ENCODE results near the gene CAMTA1.

The CAMTA1 gene

GRCh38 chr1:7442036-7442435, 656.8 kb downstream of the CAMTA1 start:
- no peak for DNase-seq (ENCODE audit: low read depth)
- no peak overlapping the region for H3K4me3 ChIP-seq (ENCODE audit: low read depth, low read length)
- no peak for TF ChIP-seq CTCF (IDR thresholded peaks at IDR 0.05; ENCODE audit: control insufficient read depth, extremely low read depth, insufficient read depth)

GRCh38 chr1:7442918-7443317, 657.7 kb downstream of the CAMTA1 start:
- DNase-seq (ENCODE audit: low read depth) = no peak
- no peak for TF ChIP-seq CTCF (IDR thresholded peaks at IDR 0.05; ENCODE audit: control insufficient read depth, extremely low read depth, insufficient read depth)
- H3K4me3 ChIP-seq (ENCODE audit: low read depth, low read length) = no peak overlapping the region

DNA sequence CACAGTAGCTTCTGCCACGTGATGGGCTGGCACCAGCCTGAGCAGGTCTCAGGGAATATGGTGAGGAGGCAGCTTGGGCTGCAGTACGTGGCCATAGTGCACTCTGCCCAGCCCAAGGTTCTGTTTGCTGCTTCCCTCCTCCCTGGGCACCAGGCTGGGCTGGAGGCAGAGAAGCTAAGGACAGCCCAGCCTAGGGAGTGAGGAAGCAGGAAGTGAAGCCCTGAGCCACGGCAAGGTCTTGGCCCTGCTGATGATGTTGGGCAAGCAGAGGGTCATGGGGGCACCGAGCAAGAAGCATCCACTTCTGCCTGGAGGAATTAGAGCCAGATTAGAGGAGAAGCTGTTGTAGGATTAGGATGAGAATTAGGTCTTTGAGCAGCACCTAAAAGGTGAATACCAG, 659.1 kb downstream of the CAMTA1 start:
- no peak for DNase-seq (ENCODE audit: low read depth)
- no peak overlapping the region for H3K4me3 ChIP-seq (ENCODE audit: low read depth, low read length)
- no peak for TF ChIP-seq CTCF (IDR thresholded peaks at IDR 0.05; ENCODE audit: control insufficient read depth, extremely low read depth, insufficient read depth)

GRCh38 chr1:7447093-7447492, 661.8 kb downstream of the CAMTA1 start:
- no peak for TF ChIP-seq CTCF (IDR thresholded peaks at IDR 0.05; ENCODE audit: control insufficient read depth, extremely low read depth, insufficient read depth)
- no peak for DNase-seq (ENCODE audit: low read depth)
- H3K4me3 ChIP-seq (ENCODE audit: low read depth, low read length) = no peak overlapping the region

DNA sequence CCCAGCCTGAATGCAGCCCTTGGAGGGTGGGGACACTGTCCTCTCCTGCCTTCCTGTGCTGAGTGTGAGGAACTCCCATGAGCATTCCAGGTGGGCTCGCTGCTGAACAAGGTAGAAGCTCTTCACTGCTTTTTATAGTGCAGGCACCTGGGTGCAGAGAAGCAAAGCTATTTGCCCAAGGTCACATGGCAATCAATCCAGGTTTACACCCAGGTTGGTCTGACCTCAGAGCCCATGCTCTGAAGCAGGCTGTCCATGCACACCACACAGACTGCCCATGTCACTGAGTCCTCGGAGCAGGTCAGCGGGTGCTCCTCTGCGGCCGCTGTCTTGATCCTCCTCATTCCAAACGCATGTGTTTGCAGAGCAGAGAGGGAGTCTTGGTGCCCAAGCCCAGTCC, 662.5 kb downstream of the CAMTA1 start:
- no peak for DNase-seq (ENCODE audit: low read depth)
- TF ChIP-seq CTCF (IDR thresholded peaks at IDR 0.05; ENCODE audit: control insufficient read depth, extremely low read depth, insufficient read depth) = no peak
- no peak overlapping the region for H3K4me3 ChIP-seq (ENCODE audit: low read depth, low read length)

DNA sequence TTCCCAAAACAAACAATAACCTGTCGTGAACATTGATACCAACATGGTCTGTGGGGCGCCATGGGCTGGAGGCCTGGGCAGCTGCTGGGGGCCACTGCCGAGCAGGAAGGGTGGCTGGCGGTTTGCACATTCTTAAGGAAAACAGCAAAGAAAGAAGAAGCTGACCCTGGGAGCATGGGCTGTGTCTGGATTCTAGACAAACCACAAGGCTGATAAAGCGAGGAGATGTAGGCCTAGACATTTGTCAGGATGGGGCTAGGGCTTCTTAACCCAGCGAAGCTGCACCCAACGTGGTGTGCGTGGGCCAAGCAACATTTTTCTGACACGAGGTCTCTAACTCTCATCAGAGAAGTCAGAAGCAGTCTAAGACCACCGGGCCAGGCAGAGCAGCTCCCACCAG, 663.7 kb downstream of the CAMTA1 start:
- H3K4me3 ChIP-seq (ENCODE audit: low read depth, low read length) = no peak overlapping the region
- TF ChIP-seq CTCF (IDR thresholded peaks at IDR 0.05; ENCODE audit: control insufficient read depth, extremely low read depth, insufficient read depth) = no peak
- no peak for DNase-seq (ENCODE audit: low read depth)

DNA sequence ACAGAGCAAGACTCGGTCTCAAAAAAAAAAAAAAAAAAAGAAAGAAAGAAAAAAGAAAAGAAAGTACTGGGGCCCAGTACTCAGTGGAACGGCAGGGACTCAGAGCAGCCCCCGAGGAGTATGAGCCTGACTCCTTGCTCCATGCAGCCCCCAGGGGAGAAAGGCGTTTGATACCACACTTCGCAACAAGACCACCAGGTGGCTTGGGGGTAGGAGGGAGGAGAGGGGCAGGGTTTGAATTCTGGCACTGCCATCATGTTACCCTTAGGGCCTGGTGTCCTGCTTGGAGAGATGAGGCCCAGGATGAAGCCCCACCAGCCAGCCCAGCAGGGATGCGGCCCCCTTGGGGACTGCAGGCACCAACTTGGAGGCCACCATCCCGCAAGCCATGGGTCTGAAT, 664.5 kb downstream of the CAMTA1 start:
- TF ChIP-seq CTCF (IDR thresholded peaks at IDR 0.05; ENCODE audit: control insufficient read depth, extremely low read depth, insufficient read depth) = no peak
- H3K4me3 ChIP-seq (ENCODE audit: low read depth, low read length) = no peak overlapping the region
- DNase-seq (ENCODE audit: low read depth) = no peak
